Activated CD4-positive, CD25-positive, alpha-beta regulatory T cell treated with anti-CD3 and anti-CD28 coated beads, Interleukin-2, amount 50 U/mL, for 24 hours (primary cell): ENCODE results near the gene TET1.
"Not testable (repeated sequence)": the region's sequence is repeated elsewhere in the genome, so short reads cannot be mapped to it uniquely, and the experiment has no call there.

Source experiments
- ATAC-seq, 2 donors: fragments of 150-1000 bp; cut with Tn5 transposase; one replicate each; pipeline ENCODE4 v1.10.0; 2021; ENCODE audit warnings: mild to moderate bottlenecking in 1 of 2, moderate library complexity in 1 of 2

TET1 gene

GRCh38 chr10:68613974-68614373 is 53.8 kb downstream of the TET1 start:
- not testable (repeated sequence) for ATAC-seq

- ATAC-seq: not testable (repeated sequence)
Observed at GRCh38 chr10:68617691-68618090, 57.6 kb downstream of the TET1 start.

GRCh38 chr10:68618234-68618633 is 58.1 kb downstream of the TET1 start:
- no peak for ATAC-seq

GRCh38 chr10:68619595-68619994 is 59.5 kb downstream of the TET1 start:
- ATAC-seq: no peak

GRCh38 chr10:68625316-68625921 is 65.3 kb downstream of the TET1 start:
- ATAC-seq: no peak

GRCh38 chr10:68628576-68629127 is 68.5 kb downstream of the TET1 start:
- ATAC-seq: no peak

- not testable (repeated sequence) for ATAC-seq
Observed at GRCh38 chr10:68632271-68632560, 72.1 kb downstream of the TET1 start.

GRCh38 chr10:68633281-68633680 is 73.1 kb downstream of the TET1 start:
- ATAC-seq: no peak

GRCh38 chr10:68633816-68634466 is 73.8 kb downstream of the TET1 start:
- ATAC-seq: no peak

- no peak for ATAC-seq
Observed at GRCh38 chr10:68636335-68636734, 76.2 kb downstream of the TET1 start.

- not testable (repeated sequence) for ATAC-seq
Observed at GRCh38 chr10:68643550-68643949, 83.4 kb downstream of the TET1 start.

- no peak for ATAC-seq
Observed at GRCh38 chr10:68647672-68648341, 87.7 kb downstream of the TET1 start.

GRCh38 chr10:68655620-68656126 is 95.5 kb downstream of the TET1 start:
- ATAC-seq: no peak

- ATAC-seq: no peak
Observed at GRCh38 chr10:68665841-68666240, 105.7 kb downstream of the TET1 start.

GRCh38 chr10:68666280-68666760 is 106.2 kb downstream of the TET1 start:
- no peak for ATAC-seq

GRCh38 chr10:68668231-68668630 is 108.1 kb downstream of the TET1 start:
- peak; percentile 73 to 87 for ATAC-seq

- ATAC-seq: no peak
Observed at GRCh38 chr10:68668972-68669371, 108.8 kb downstream of the TET1 start.

GRCh38 chr10:68684413-68684812 is 124.3 kb downstream of the TET1 start:
- peak; percentile 48 to 83 for ATAC-seq

- ATAC-seq: no peak
Observed at GRCh38 chr10:68696018-68696417, 135.9 kb downstream of the TET1 start.

GRCh38 chr10:68697106-68697505 is 137.0 kb downstream of the TET1 start:
- ATAC-seq: no peak

- no peak for ATAC-seq
Observed at GRCh38 chr10:68700197-68700596, 140.1 kb downstream of the TET1 start.

- ATAC-seq: no peak
Observed at GRCh38 chr10:68705548-68705947, 145.4 kb downstream of the TET1 start.

- not testable (repeated sequence) for ATAC-seq
Observed at GRCh38 chr10:68708987-68709386, 148.8 kb downstream of the TET1 start.

- not testable (repeated sequence) for ATAC-seq
Observed at GRCh38 chr10:68713065-68713464, 152.9 kb downstream of the TET1 start.
